HG03342 (cell line): ENCODE results near the gene P2RY2.

Experiments
- ATAC-seq: cut with Tn5 transposase; IDR thresholded peaks from one replicate; pipeline ENCODE4 v1.9.1; 2021; ENCODE audit warnings: mild to moderate bottlenecking, moderate library complexity; ENCODE audit not compliant: unreplicated experiment

P2RY2 gene

DNA sequence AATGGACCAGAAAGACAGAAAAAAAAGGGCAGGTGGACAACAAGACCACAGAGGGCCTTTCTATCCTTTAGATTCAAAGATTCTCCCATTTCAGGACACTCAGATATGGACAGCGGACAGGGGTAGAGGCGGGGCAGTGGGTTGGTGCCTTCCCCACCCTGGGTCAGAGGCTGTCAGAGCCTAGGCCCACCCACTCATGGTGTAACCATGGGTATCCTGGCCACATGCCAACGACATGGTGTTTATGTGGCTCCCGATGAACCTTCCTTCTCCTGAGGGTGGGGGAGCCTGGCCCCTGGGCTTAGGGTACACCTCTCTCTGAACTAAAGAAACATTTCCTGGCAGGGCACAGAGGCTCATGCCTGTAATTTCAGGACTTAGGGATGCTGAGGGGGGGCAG is 14.3 kb upstream of the P2RY2 start:
- no peak for ATAC-seq

DNA sequence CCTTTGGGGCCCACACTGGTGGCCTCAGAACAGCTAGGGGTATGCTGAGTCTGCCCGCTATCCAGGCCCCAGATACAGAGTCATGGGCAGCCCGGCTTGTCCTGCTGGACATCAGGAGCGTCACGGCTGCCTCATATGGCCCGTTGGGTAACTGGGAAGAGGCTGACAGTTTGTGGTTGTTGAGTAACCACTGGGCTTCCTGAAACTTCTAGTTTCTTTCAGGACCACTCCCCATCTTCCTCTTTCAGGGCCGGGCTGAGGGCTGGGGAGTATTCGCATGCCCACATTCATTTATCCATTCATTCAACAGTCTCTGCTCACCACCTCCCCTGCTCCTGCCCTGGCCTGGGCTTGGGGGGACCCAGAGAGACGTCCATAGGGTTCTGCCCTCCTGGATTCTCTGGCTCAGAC is 13.4 kb upstream of the P2RY2 start:
- ATAC-seq: no peak

DNA sequence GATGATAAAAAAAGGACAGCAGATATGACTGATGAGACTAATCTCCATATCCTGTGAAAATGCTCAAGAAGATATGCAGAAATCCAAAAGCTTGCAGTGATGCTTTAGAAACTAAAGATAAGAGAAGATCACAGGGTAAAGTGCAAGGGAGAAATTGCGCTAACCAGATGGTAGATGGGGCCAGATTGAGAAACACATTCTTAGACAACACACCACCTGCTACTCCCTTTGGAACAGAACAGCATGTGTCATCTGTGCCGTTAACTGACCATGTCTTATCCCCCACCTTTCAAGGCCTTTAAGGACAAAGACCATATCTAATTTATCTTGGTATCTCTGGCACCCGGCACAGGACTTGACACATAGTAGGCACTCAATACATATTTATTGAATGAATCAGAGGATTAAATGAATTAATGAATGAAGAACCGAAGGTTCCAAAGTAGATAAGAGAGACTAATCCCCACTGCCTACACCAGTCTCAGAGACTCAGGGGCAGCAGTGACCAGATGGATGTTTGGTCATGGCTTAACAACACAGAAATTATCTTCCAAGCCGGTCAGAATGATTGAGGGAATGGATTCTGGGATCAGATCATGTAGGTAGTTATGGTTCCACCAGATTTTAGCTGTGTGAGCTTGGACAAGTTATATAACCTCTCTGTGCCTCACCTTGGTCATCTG is 12.3 kb upstream of the P2RY2 start:
- no peak for ATAC-seq

DNA sequence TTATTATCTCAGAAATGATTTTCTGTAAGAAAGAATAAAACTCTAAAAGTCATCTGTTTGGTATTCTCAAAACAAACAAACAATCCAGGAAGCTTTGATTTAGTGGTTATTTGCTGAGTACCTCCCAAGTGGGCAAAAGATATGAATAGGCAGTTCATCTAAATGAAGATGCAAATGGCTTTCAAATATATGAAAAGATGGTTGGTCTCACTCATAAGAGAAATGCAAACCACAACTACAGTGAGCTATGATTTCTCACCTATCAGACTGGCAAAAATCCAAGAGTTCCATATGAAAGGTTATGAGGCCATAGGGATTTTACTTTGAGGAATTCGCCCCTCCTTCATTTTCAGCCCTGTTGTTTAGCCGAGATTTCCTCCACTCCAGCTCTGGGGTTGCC is 11.3 kb upstream of the P2RY2 start:
- no peak for ATAC-seq

DNA sequence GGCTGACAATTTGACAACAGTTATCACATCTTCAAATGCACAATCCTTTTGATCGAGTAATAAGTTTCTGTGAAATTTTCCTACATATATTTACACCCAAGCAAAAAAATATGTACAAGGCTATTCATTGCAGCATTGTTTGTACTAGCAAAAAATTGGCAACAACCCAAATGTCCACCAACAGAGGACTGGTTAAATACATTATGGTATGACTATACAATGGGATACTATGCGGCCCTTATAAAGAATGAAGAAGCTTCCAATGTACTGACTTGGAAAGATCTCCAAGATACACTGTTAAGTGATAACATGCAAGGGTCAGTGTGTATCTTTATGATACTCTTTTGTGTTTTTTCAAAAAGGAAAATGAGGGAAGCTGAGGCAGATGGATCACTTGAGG is 8.2 kb upstream of the P2RY2 start:
- no peak for ATAC-seq

DNA sequence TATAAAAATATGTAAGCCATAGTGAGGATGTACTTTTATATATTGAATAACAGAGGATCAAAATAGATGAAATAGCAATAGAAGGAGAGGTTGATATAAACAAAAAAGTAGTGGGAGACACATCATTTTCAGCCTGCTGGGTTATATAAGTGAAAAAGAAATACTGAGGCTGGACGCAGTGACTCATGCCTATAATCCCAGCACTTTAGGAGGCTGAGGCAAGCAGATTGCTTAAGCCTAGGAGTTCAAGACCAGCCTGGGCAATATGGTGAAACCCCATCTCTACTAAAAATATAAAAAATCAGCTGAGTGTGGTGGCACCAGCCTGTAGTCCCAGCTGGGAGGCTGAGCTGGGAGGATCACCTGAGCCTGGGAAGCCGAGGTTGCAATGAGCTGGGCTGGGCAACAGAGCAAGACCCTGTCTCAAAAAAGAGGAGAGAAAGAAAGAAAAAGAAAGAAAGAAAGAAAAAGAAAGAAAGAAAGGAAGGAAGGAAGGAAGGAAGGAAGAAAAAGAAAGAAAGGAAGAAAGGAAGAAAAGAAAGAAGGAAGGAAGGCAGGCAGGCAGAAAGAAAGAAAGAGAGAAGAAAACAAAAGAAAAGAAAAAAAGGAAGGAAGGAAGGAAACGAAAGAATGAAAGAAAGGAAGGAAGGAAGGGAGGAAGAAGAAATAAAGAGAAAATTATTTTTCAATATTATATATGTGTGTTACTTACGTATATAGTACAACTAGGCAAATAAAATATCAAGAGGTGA is 7.0 kb upstream of the P2RY2 start:
- ATAC-seq: no peak

DNA sequence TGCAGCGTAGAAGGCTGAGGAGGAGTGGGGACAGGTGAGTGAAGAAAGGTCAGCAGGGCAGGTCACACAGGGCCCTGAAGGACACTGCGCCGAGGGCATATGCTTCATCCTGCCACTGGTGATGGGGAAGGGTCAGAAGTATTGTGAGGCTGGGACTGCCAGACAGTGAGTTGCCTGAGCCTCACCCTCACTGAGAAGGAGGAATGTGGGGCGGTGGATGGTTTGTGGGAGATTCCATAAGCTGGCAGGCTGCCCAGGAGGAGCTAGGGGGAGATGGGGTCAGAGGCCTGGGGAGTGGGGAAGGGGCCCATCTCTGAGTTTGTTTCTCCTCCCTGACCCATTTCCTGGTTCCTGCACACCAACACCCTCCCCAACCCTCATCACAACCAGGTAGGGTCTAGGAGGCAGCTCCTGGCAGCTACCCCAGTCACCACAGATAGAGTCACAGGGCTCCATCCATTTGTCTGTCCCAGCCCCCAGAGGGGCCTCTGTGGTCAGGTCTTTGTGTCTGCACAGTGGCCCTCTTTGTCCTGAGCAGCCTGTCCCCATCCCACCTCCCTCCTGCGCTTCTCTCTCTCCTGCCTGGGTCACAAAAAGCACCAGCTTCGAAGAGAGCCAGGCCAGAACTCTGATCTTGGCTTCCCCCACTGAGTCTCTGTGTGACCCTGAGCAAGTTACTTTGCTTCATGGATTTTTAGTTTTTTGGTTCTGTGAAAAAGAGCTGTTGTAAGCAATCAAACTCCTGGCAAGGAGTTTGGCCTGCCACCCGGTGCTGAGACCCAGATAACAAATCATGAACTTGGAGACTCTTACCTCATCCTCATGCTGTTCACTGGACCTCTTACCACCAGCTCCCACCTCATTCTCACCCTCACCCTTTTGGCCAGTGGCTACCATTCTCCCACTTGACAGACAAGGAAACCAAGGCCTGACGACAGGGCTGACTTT is 4.6 kb upstream of the P2RY2 start:
- no peak for ATAC-seq

DNA sequence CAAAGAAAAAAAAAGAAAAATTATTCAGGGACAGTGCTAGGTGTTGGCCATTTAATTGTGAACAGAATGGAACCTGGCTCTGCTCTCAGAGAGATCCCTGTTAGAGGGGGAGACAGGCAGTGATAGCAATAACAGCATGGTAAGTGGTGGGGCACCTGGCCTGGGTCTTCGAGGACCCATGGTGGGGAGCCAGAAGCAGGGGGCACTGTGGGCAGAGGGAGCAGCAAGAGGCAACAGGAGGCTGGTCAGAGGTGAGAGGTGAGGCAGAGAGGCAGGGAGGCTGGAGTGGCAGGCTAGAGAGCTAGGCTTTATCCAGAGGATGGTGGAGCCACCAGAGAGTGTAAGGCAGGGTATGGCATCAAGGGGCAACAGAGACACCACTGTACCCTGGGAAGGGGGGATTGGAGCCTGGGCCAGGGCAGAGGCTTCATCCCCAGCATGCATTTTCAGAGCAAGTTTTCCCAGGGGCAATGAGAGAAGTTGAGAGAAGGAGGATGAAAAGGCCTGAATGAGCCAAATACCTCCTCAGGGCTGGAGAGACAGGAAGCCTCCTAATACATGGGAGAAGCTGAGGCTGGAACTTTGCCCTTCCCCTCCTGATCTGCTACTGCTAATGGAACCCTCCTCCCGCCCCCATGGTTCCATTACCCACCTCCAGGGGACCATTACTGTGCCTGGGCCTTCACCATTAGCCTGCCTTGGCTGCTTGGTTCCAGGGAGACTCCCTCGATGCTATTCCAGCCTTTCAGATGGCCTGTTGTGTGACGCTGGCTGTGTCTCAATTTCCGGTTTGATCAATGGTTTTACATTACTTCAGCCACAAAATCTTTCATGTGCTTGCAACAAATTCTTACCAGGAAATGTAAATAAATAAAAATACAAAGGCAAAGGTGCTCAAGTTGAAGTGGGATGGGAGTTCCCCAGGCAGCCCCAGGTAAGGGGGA is 2.6 kb upstream of the P2RY2 start:
- no peak for ATAC-seq

DNA sequence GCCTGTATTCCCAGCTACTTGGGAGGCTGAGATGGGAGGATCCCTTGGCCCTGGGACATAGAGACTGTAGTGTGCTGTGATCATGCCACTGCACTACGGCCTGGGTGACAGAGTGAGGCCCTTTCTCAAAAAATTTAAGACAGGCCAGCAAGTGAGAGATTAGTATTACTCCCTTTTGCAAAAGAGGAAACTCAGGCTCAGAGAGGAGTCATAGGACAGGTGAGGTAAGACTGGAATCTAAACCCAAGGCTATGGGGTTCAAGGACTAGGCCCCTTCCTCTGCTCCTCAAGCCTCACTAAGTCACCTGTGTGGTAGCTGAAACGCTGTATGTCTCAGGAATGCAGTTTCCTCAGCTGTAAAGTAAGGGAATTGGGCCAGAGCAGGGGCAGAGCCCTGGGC is 1.6 kb upstream of the P2RY2 start:
- ATAC-seq: no peak

DNA sequence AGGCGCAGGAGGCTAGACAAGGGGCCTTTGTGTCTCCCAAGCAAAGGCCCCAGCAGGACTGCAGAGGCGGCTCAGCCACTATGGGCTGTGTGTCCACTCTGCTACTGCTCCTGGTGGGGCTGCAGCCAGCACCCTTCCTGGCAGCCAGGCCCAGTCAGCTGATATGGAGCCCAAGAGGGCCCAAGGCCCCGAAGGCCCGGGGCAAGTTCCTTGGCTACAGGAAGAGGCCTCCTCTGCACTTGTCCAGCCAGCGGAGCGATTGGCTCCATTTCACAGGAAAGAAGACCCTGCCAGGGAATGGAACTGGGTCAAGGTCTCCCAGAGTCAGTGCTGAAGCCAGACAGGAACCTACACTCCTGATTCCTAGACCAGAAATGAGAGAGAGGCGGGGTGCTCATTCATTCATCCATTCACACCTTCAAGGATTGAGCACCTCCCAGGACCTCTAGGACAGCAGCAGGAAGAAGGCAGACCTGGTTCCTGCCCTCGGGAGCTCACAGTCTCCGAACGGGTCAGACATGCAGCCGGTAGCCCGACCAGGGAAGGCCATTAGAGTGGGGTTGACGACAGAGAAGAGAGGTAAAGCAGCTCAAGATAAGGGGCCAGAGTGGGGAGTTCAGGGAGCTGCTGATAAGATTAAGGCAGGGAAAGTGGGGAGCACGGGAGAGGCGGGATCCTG is 811 bp upstream of the P2RY2 start:
- no peak for ATAC-seq

DNA sequence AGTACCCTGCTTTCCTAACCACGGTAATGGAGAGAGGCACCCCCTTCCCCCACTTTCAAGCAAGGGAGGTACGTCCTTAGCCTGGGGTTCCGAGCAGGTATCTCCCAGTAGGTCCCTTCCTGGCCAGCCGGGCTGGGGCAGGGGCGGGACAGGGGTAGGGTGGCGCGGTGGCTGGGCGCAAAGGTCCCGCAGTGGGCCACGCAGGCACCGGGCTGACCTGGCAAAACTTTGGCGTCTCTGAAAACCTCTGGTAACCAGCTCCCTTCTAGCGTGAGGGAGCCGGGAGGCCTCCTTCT is 323 bp upstream of the P2RY2 start:
- ATAC-seq: no peak

DNA sequence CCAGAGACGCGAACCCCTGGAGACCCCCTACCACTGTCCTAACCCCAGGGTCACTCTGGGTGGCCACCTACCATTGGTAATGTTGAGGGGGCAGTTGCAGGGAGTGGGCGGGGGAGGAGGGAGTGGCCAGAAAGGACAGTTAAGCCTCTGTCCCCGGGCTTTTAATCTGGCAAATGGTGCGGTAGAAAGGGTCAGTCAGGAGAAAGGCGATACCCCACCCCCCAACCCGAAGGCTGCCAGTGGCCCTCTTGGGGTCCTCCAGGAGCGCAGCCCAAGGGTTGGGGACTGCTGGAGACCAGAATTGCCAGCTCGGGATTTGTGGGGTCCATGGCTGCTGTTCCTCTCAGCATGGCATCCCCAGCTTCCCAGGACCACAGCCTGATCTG is 742 bp downstream of the P2RY2 start:
- no peak for ATAC-seq

DNA sequence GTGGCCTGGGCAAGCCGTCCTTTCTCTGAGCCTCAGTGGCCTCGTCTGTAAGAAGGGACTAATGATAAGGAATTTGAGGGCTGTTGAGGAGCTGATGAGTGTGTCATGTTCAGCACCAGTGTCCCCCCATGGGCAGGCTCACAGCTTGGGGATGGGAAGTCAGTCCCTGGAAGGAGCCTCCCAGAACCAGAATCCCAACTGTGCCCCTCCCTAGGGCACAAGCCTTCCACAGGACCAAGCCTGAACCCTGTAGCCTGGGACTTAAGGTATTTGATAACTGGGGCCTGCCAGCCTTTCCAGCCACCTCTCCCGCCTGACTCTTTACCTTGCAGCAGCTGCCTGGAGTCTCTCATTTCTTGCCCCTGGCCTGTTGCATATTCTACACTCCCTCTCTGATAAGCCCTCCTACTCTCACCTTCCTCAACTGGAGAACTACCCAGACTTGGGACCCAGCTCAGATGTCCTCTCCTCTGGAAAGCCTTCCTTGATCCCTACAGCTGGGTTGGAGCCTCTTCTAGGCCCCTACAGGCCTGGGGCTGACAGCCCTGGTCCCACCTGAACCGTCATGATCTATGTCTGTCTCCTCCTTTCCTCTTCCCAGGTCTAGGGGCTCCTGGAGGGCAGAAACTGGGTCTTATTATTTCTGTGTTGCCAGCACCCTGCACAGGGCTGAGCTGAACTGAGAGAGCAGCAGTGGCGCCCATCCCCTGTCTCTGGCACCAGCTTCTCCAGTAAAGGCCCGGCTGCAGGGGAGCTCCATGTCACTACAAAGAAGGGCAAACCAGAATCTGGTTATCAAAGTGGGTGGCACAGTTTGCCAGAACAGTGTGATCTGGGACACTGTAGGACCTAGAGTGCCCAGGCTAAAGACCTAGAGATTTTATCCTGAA is 1.6 kb downstream of the P2RY2 start:
- no peak for ATAC-seq

DNA sequence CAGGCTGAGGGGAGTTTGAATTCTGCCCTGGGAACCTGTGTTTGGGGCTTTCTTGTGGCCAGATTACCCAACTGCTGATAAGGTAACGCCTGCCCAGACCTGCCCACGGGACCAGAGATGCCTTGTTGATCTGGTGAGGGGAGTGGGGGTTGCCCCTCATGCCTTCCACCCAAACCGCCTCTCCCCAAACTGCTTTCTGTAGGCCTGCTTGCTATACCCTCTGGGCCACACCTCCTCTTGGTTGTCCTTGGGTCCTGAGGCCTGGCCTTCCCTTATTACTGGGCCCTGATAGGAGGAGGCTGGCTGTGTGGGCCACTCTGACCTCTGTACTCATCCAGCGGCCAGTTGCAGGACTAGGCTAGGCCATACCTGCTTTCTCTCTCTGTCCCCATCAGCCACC is 3.4 kb downstream of the P2RY2 start:
- no peak for ATAC-seq

DNA sequence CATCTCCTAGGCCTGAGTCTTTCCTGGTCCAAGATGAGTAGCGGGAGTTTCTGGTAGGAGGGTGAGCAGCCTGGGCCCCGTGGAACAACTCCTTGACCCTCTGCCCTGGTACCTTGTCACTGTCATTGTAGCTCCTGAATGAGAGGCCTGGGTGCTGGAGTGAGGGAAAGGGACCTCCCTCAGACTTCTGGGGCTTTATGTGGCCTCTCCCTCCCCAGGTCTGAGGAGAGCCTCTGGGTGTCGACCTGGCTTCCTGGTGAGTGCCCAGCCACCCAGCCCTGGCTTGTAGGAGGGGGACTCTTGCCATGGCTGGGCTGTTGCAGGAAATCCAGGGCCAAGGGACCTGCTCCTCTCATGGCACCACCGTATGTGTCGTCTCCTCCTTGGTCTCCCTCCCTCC is 3.9 kb downstream of the P2RY2 start:
- ATAC-seq: no peak

DNA sequence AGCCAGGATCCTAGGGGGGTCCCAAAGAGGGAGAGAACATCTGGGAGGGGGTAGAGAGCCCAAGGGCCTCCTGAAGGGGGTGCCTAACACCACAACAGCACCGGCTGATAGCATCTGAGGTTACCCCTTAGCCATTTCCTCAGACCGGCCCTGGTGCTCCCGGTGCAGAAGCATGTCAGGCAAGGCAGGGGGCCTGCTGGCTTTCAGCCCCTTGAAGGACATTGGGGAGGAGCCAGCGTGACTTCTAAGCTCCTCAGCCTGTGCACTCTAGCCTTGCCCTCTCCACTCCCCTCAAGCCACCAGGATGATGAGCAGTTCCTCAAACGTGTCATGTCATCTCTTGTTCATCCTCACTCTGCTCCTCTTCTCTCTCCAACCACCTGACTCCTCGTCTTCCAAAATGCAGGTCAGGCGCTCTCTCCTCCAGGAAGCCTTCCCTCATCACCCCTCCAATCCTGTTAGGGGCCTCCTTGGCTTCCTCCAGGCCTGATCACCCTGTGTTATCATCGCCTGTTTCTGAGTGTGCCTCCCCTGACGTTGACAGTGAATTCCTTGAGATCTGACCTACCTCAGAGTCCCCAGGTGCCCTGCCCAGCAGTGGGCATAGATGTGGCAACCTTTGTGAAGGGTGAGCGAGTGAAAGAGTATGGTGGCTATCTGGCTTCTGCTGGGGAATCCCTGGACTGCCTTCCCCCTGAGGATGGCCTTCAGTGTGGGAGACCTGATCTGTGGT is 6.1 kb downstream of the P2RY2 start:
- no peak for ATAC-seq

DNA sequence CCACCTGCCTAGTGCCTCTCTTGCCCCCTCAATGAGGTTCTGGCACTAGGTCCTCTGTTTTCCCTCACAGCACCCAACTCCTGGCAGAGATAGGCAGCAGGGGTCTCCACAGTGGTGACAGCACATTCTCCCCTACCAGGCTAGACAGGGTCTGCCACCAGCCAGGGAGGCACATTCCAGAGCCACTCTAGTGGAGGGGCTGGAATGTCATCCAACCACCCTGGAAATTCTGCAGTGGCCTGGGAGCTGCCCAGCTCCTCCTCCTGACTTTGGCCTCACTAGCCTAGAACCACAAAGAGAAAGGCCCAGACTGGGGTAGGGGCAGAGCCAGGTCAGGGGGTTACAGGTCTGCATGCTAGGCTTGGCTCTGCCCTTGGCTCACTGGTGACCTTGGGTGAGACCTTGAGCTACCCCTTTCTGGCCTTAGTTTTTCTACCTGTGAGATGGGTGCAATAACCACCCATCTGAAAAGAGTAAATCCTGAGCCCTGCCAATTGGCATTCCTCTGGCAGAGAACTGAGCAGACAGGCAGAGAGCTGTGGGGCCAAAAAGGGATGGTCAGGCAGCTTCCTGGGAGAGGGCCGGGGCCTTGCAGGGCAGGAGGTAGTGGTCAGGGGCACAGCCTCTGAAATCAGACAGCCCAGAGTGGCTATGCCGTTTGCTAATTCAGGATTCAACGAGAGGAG is 7.1 kb downstream of the P2RY2 start:
- no peak for ATAC-seq

DNA sequence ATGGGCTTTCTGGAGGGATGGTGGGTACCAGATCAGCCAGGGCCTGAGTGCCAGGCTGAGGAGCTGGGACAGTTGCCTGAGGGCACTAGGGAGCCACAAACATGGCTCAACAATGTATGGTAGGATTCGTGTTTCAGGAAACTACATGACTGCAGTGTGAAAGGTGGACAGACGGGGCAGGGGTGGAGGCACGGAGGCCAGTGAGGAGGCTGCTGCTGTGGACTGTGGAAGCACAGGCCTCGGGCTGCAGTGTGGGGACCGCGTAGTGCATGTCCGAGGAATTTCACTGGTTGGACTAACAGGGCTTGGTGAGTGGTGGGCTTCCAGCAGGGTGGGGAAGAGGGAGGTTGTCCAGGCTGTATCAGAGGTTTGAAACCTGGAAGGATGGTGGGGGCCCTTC is 7.8 kb downstream of the P2RY2 start:
- ATAC-seq: no peak
